HEK293 (cell line): Measurements from ENCODE around the gene CCDC86.

Source experiments
- CTCF ChIA-PET: fragments of 350-600 bp; formaldehyde crosslinking; extraction: SDS; loops from one replicate; lab custom pipeline; 2021; ENCODE audit warnings: antibody characterized with exemption; lab: Yijun Ruan, JAX
- POLR2A ChIA-PET: fragments of 300-600 bp; formaldehyde crosslinking; extraction: SDS; loops from one replicate; lab custom pipeline; 2020; ENCODE audit warnings: antibody characterized with exemption, inconsistent platforms; lab: Yijun Ruan, JAX
- H3K27ac ChIP-seq: fragments of 200-500 bp; sonication (Bioruptor generic); 2 replicates; pipeline ENCODE4 v1.5.1; 2014; ENCODE audit warnings: low read depth, low read length, control low read depth, inconsistent platforms; ENCODE audit errors: extremely low read depth
- H3K36me3 ChIP-seq, 2 experiments: fragments of 200-500 bp in 1 of 2; sonication (Bioruptor generic) in 1 of 2; 1 replicate in 1 of 2; 2 replicates in 1 of 2; pipeline ENCODE4 v1.5.1; 2014 to 2017; ENCODE audit warnings: inconsistent platforms in 2 of 2, low read length in 2 of 2; ENCODE audit not compliant: control insufficient read depth in 2 of 2, insufficient read depth in 1 of 2
- H3K4me1 ChIP-seq: fragments of 200-500 bp; sonication (Bioruptor generic); 2 replicates; pipeline ENCODE4 v1.5.1; 2014; ENCODE audit warnings: mild to moderate bottlenecking, low read length, inconsistent platforms; ENCODE audit not compliant: control insufficient read depth, insufficient read depth
- H3K4me3 ChIP-seq: 2 replicates; pipeline ENCODE4 v1.5.1; 2011; ENCODE audit warnings: low read depth, mild to moderate bottlenecking, control low read depth, low read length, moderate library complexity
- H3K9me3 ChIP-seq: fragments of 200-500 bp; sonication (Bioruptor generic); 2 replicates; pipeline ENCODE4 v1.5.1; 2014; ENCODE audit warnings: low read depth, low read length, inconsistent platforms; ENCODE audit not compliant: control insufficient read depth, insufficient read depth
- GLIS1 ChIP-seq: fragments of 450-650 bp; formaldehyde crosslinking; IDR thresholded peaks from 2 replicates; pipeline ENCODE4 v1.5.1; 2016; ENCODE audit warnings: missing biosample characterization, missing genetic modification characterization
- REST ChIP-seq: fragments of 450-650 bp; formaldehyde crosslinking; IDR thresholded peaks from 2 replicates; pipeline ENCODE4 v1.5.1; 2016; ENCODE audit warnings: missing biosample characterization, missing genetic modification characterization
- ZFP69B ChIP-seq: fragments of 450-650 bp; formaldehyde crosslinking; IDR thresholded peaks from 2 replicates; pipeline ENCODE4 v1.5.1; 2016; ENCODE audit warnings: missing biosample characterization, missing genetic modification characterization
- ZIC2 ChIP-seq: fragments of 450-650 bp; formaldehyde crosslinking; IDR thresholded peaks from 2 replicates; pipeline ENCODE4 v1.5.1; 2016; ENCODE audit warnings: missing biosample characterization, missing genetic modification characterization
- ZNF223 ChIP-seq: fragments of 450-650 bp; formaldehyde crosslinking; IDR thresholded peaks from 2 replicates; pipeline ENCODE4 v1.5.1; 2016; ENCODE audit warnings: missing biosample characterization, missing genetic modification characterization
- ZNF248 ChIP-seq: fragments of 450-650 bp; formaldehyde crosslinking; IDR thresholded peaks from 2 replicates; pipeline ENCODE4 v1.5.1; 2017; ENCODE audit warnings: missing biosample characterization, missing genetic modification characterization
- ZNF48 ChIP-seq: fragments of 450-650 bp; formaldehyde crosslinking; IDR thresholded peaks from 2 replicates; pipeline ENCODE4 v1.5.1; 2016; ENCODE audit warnings: missing biosample characterization, missing genetic modification characterization
- ZNF501 ChIP-seq: fragments of 450-650 bp; formaldehyde crosslinking; IDR thresholded peaks from 2 replicates; pipeline ENCODE4 v1.5.1; 2016; ENCODE audit warnings: missing biosample characterization, missing genetic modification characterization
- ZNF747 ChIP-seq: fragments of 450-650 bp; formaldehyde crosslinking; IDR thresholded peaks from 2 replicates; pipeline ENCODE4 v1.5.1; 2016; ENCODE audit warnings: missing biosample characterization, missing genetic modification characterization
- TF ChIP-seq, protein P1 (sequence below): fragments of 450-650 bp; formaldehyde crosslinking; IDR thresholded peaks from 2 replicates; pipeline ENCODE4 v1.5.1; 2016; ENCODE audit warnings: missing biosample characterization, missing genetic modification characterization
- TF ChIP-seq, protein P2 (sequence below): fragments of 450-650 bp; formaldehyde crosslinking; IDR thresholded peaks from 2 replicates; pipeline ENCODE4 v1.5.1; 2017; ENCODE audit warnings: missing biosample characterization, missing genetic modification characterization
- TF ChIP-seq, protein P3 (sequence below): fragments of 450-650 bp; formaldehyde crosslinking; IDR thresholded peaks from 2 replicates; pipeline ENCODE4 v1.5.1; 2016; ENCODE audit warnings: missing biosample characterization, missing genetic modification characterization, low read depth

Gene CCDC86

DNA sequence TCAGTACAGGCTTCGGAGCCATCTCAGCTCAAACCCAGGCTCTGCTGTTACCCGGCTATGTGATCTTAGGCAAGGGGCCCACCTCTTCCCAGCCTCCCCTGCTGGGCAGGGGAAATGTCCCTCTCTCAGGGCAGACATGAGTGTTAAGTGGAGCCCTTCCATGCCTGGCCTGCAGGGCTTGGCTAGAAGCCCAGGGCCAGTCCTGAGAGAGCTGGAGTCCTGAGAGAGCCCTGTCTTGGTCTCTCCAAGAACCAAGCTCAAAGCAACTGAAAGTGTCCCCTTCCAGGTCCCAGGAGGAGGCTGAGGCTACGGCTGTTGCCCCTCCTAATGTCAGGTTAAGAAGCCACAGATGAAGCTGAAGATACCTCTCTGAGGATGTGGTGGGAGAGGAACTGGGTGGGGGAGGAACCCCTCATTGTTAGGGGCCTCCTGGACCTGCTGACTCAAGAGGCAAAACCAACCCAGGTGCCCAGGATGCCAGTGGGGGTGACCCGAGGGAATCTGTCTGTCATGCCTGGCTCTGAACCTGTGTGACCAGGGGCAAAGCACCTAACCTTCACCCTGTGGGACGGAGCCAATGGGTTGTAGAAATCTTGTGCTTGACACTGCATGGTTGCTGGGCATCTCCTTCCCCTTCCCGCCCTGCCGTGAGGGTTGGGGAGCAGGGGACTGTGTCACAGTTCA, 29.6 kb downstream of the CCDC86 start:
- CTCF ChIA-PET: interaction anchor here (0.9 kb wide), 1 partner anchor 258 kb away, joined by 3 read pairs; no protein-coding TSS in a partner anchor
- Histone ChIP-seq H3K4me1 (no peaks in the 10 kb centered on the region), H3K27ac (no peak overlapping the region), H3K36me3 (peaks cover 0 to 3% of the 10 kb centered on the region in 2 experiments; a peak in 1 of 3 replicates), H3K9me3 (no peaks in the 10 kb centered on the region), H3K4me3 (no peak overlapping the region)
- POLR2A ChIA-PET: interaction anchor here (1.7 kb wide), 1 partner anchor 16 kb away, joined by 4 read pairs; the partner anchor contains the start of gene PTGDR2
- TF ChIP-seq ZFP69B (tag by site-specific recombination): peak; percentile 44; the same call in 1 of the 2 replicates
- TF ChIP-seq, protein P1, sequence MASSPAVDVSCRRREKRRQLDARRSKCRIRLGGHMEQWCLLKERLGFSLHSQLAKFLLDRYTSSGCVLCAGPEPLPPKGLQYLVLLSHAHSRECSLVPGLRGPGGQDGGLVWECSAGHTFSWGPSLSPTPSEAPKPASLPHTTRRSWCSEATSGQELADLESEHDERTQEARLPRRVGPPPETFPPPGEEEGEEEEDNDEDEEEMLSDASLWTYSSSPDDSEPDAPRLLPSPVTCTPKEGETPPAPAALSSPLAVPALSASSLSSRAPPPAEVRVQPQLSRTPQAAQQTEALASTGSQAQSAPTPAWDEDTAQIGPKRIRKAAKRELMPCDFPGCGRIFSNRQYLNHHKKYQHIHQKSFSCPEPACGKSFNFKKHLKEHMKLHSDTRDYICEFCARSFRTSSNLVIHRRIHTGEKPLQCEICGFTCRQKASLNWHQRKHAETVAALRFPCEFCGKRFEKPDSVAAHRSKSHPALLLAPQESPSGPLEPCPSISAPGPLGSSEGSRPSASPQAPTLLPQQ (tag by site-specific recombination): 0 out of 2 replicates have a peak, but pooled peaks have one; percentile 32
- TF ChIP-seq, protein P2, sequence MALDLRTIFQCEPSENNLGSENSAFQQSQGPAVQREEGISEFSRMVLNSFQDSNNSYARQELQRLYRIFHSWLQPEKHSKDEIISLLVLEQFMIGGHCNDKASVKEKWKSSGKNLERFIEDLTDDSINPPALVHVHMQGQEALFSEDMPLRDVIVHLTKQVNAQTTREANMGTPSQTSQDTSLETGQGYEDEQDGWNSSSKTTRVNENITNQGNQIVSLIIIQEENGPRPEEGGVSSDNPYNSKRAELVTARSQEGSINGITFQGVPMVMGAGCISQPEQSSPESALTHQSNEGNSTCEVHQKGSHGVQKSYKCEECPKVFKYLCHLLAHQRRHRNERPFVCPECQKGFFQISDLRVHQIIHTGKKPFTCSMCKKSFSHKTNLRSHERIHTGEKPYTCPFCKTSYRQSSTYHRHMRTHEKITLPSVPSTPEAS (tag by site-specific recombination): no peak

GRCh38 chr11:60872124-60872960, 30.4 kb downstream of the CCDC86 start:
- ChIA-PET POLR2A (interaction anchor here (0.7 to 1.7 kb wide), 2 partner anchors 16 to 1198 kb away, joined by 4 read pairs; partner anchors contain the start of gene PTGDR2), CTCF (interaction anchor here (0.7 to 0.9 kb wide), 4 partner anchors 30 to 257 kb away, joined by 3 to 5 read pairs (median 3); no protein-coding TSS in a partner anchor)
- H3K9me3 ChIP-seq: no peaks in the 10 kb centered on the region
- H3K27ac ChIP-seq: no peak overlapping the region
- no peak overlapping the region for H3K4me3 ChIP-seq
- no peak for TF ChIP-seq ZNF48 (tag by site-specific recombination)
- TF ChIP-seq ZIC2 (tag by site-specific recombination): peak; percentile 6; the same call in 1 of the 2 replicates
- no peak for TF ChIP-seq ZNF501 (tag by site-specific recombination)
- TF ChIP-seq GLIS1 (tag by site-specific recombination): peak; percentile 21; the same call in 1 of the 2 replicates
- TF ChIP-seq ZFP69B (tag by site-specific recombination): no peak
- no peaks in the 10 kb centered on the region for H3K4me1 ChIP-seq
- H3K36me3 ChIP-seq: peaks cover 0 to 3% of the 10 kb centered on the region in 2 experiments; a peak in 1 of 3 replicates

DNA sequence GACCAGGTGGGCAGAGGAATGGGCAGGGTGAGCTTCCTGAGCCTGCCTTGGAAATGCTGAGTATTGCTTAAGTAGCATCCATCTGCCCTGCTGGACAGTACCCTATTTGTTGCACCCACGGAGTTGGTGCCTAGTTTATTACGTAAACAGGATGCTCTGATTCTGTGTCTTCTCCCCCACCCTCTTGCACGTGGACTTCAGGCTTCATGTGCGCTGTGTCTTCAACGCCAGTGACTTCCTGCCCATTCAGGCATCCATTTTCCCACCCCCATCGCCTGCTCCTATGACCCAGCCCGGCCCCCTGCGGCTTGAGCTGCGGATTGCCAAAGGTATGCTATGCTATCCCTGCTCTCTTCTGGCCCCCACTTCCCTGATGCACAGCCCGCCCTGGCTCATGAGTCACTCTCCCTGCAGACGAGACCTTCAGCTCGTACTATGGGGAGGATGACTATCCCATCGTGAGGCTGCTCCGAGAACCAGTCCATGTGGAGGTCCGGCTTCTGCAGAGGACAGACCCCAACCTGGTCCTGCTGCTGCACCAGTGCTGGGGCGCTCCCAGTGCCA, 31.1 kb downstream of the CCDC86 start:
- POLR2A ChIA-PET: interaction anchor here (0.7 kb wide), 1 partner anchor 1197 kb away, joined by 4 read pairs; no protein-coding TSS in a partner anchor
- peaks cover 0 to 5% of the 10 kb centered on the region in 2 experiments; a peak in 1 of 3 replicates for H3K36me3 ChIP-seq
- H3K27ac ChIP-seq: no peak overlapping the region
- no peaks in the 10 kb centered on the region for H3K9me3 ChIP-seq
- no peaks in the 10 kb centered on the region for H3K4me1 ChIP-seq
- TF ChIP-seq ZNF223 (tag by site-specific recombination) (no peak), REST (peak; percentile 60), ZNF747 (tag by site-specific recombination) (no peak), ZNF248 (tag by site-specific recombination) (no peak)
- TF ChIP-seq, protein P3, sequence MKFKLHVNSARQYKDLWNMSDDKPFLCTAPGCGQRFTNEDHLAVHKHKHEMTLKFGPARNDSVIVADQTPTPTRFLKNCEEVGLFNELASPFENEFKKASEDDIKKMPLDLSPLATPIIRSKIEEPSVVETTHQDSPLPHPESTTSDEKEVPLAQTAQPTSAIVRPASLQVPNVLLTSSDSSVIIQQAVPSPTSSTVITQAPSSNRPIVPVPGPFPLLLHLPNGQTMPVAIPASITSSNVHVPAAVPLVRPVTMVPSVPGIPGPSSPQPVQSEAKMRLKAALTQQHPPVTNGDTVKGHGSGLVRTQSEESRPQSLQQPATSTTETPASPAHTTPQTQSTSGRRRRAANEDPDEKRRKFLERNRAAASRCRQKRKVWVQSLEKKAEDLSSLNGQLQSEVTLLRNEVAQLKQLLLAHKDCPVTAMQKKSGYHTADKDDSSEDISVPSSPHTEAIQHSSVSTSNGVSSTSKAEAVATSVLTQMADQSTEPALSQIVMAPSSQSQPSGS (tag by site-specific recombination): no peak
- TF ChIP-seq, all 188 proteins: peak for 1
- CTCF ChIA-PET: interaction anchor here (0.7 to 0.9 kb wide), 3 partner anchors 31 to 86 kb away, joined by 3 to 5 read pairs (median 3); no protein-coding TSS in a partner anchor
- H3K4me3 ChIP-seq: no peak overlapping the region
